ENCODE measurements around the gene PYGB.
"Not testable (repeated sequence)": the region's sequence is repeated elsewhere in the genome, so short reads cannot be mapped to it uniquely, and the experiment has no call there.

DNA sequence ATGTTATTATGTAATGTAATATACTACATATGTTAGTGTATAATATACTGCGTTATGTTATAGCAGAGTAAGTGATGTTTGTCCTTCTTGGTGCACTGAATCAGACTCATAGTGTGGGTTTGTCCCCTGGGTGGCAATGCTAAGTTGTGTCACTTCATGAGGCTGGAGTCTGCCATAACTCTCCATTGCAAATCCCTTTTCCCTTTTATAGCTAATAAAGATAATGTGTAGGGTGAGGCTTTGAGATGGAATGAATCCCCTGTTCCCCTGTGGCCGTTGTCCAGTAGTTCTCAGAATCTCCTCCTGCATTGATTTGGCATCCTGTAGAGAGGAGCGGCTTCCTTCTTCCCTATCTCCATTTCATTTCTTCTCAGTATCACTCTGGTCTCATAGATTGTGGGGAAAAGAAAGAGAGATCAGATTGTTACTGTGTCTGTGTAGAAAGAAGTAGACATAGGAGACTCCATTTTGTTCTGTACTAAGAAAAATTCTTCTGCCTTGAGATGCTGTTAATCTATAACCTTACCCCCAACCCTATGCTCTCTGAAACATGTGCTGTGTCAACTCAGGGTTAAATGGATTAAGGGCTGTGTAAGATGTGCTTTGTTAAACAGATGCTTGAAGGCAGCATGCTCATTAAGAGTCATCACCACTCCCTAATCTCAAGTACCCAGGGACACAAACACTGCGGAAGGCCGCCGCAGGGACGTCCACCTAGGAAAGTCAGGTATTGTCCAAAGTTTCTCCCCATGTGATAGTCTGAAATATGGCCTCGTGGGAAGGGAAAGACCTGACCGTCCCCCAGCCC lies 6.8 kb upstream of the PYGB start:
- TF ChIP-seq, protein P1, sequence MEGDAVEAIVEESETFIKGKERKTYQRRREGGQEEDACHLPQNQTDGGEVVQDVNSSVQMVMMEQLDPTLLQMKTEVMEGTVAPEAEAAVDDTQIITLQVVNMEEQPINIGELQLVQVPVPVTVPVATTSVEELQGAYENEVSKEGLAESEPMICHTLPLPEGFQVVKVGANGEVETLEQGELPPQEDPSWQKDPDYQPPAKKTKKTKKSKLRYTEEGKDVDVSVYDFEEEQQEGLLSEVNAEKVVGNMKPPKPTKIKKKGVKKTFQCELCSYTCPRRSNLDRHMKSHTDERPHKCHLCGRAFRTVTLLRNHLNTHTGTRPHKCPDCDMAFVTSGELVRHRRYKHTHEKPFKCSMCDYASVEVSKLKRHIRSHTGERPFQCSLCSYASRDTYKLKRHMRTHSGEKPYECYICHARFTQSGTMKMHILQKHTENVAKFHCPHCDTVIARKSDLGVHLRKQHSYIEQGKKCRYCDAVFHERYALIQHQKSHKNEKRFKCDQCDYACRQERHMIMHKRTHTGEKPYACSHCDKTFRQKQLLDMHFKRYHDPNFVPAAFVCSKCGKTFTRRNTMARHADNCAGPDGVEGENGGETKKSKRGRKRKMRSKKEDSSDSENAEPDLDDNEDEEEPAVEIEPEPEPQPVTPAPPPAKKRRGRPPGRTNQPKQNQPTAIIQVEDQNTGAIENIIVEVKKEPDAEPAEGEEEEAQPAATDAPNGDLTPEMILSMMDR (conservative IDR thresholded peaks at IDR 0.05), result not testable (repeated sequence)
- TF ChIP-seq ZFX (IDR thresholded peaks at IDR 0.05), result not testable (repeated sequence)

All from C4-2B (cell line).